NCI-H146 treated with DMSO at 0.1 percent for 48 hours (cell line): Measurements from ENCODE around the gene CASP3.
"Not testable (repeated sequence)": the region's sequence is repeated elsewhere in the genome, so short reads cannot be mapped to it uniquely, and the experiment has no call there.

Source experiments
- DNase-seq: peaks from one replicate; lab custom pipeline; 2025; ENCODE audit not compliant: unreplicated experiment; lab: John Stamatoyannopoulos, UW

CASP3 gene

GRCh38 chr4:184664445-184665210 lies 15.4 kb upstream of the CASP3 start:
- DNase-seq = no peak

- no peak for DNase-seq
These were observed 13.0 kb upstream of the CASP3 start for GRCh38 chr4:184662236-184662635.

- no peak for DNase-seq
These were observed 11.7 kb upstream of the CASP3 start for GRCh38 chr4:184660978-184661377.

- not testable (repeated sequence) for DNase-seq
These were observed 8.6 kb upstream of the CASP3 start for GRCh38 chr4:184657820-184658219.

GRCh38 chr4:184657144-184657543 lies 7.9 kb upstream of the CASP3 start:
- no peak for DNase-seq

- no peak for DNase-seq
These were observed 6.9 kb upstream of the CASP3 start for GRCh38 chr4:184655889-184656869.

- DNase-seq = no peak
These were observed 4.4 kb upstream of the CASP3 start for GRCh38 chr4:184653650-184654049.

- not testable (repeated sequence) for DNase-seq
These were observed 3.4 kb upstream of the CASP3 start for GRCh38 chr4:184652681-184653080.

- no peak for DNase-seq
These were observed 2.7 kb upstream of the CASP3 start for GRCh38 chr4:184651899-184652298.

GRCh38 chr4:184649971-184650855 lies 966 bp upstream of the CASP3 start:
- DNase-seq = no peak

GRCh38 chr4:184648313-184649025 lies 778 bp downstream of the CASP3 start:
- DNase-seq = no peak

GRCh38 chr4:184648054-184648312 lies 1.3 kb downstream of the CASP3 start:
- no peak for DNase-seq

- DNase-seq = no peak
These were observed 1.8 kb downstream of the CASP3 start for GRCh38 chr4:184647266-184648053.

- DNase-seq = no peak
These were observed 3.2 kb downstream of the CASP3 start for GRCh38 chr4:184645904-184646610.

GRCh38 chr4:184644553-184645307 lies 4.5 kb downstream of the CASP3 start:
- no peak for DNase-seq

GRCh38 chr4:184643731-184644130 lies 5.5 kb downstream of the CASP3 start:
- DNase-seq = no peak

GRCh38 chr4:184641451-184641850 lies 7.8 kb downstream of the CASP3 start:
- DNase-seq = no peak

GRCh38 chr4:184641022-184641421 lies 8.2 kb downstream of the CASP3 start:
- no peak for DNase-seq
